ENCODE measurements around the gene DHX32.

GRCh38 chr10:125795128-125795527, 86.0 kb downstream of the DHX32 start:
- TF ChIP-seq POLR2A (IDR thresholded peaks at IDR 0.05) = no peak
- TF ChIP-seq, protein P1, sequence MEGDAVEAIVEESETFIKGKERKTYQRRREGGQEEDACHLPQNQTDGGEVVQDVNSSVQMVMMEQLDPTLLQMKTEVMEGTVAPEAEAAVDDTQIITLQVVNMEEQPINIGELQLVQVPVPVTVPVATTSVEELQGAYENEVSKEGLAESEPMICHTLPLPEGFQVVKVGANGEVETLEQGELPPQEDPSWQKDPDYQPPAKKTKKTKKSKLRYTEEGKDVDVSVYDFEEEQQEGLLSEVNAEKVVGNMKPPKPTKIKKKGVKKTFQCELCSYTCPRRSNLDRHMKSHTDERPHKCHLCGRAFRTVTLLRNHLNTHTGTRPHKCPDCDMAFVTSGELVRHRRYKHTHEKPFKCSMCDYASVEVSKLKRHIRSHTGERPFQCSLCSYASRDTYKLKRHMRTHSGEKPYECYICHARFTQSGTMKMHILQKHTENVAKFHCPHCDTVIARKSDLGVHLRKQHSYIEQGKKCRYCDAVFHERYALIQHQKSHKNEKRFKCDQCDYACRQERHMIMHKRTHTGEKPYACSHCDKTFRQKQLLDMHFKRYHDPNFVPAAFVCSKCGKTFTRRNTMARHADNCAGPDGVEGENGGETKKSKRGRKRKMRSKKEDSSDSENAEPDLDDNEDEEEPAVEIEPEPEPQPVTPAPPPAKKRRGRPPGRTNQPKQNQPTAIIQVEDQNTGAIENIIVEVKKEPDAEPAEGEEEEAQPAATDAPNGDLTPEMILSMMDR (IDR thresholded peaks at IDR 0.05) = no peak

All from uterus (tissue), 2 donors.